Activated naive CD4-positive, alpha-beta T cell treated with anti-CD3 and anti-CD28 coated beads, Interleukin-2, amount 10 ng/mL, durations not matched to agents 7 days and 5 days (primary cell): Measurements from ENCODE around the gene C1orf232.

Source experiments
- CTCF ChIA-PET: fragments of 350-600 bp; sonication (Branson Sonifier 250); formaldehyde crosslinking; loops from one replicate; lab custom pipeline; 2021; ENCODE audit warnings: antibody characterized with exemption; lab: Charles Lee
- DNase-seq: peaks from one replicate; pipeline ENCODE4 v3.0.0-alpha.2; 2020
- H3K27ac Mint-ChIP-seq: one replicate; pipeline ENCODE4 v1.8.0; 2021; ENCODE audit warnings: mild to moderate bottlenecking, moderate library complexity, mixed read lengths
- H3K27me3 Mint-ChIP-seq: one replicate; pipeline ENCODE4 v1.8.0; 2021; ENCODE audit warnings: mild to moderate bottlenecking, mixed read lengths
- H3K36me3 Mint-ChIP-seq: one replicate; pipeline ENCODE4 v1.8.0; 2021; ENCODE audit warnings: mixed read lengths
- H3K4me1 Mint-ChIP-seq: one replicate; pipeline ENCODE4 v1.8.0; 2021; ENCODE audit warnings: mixed read lengths
- H3K4me3 Mint-ChIP-seq: one replicate; pipeline ENCODE4 v1.8.0; 2021; ENCODE audit warnings: mild to moderate bottlenecking, moderate library complexity, mixed read lengths
- H3K9me3 Mint-ChIP-seq: one replicate; pipeline ENCODE4 v1.8.0; 2021; ENCODE audit warnings: mixed read lengths

C1orf232 gene

DNA sequence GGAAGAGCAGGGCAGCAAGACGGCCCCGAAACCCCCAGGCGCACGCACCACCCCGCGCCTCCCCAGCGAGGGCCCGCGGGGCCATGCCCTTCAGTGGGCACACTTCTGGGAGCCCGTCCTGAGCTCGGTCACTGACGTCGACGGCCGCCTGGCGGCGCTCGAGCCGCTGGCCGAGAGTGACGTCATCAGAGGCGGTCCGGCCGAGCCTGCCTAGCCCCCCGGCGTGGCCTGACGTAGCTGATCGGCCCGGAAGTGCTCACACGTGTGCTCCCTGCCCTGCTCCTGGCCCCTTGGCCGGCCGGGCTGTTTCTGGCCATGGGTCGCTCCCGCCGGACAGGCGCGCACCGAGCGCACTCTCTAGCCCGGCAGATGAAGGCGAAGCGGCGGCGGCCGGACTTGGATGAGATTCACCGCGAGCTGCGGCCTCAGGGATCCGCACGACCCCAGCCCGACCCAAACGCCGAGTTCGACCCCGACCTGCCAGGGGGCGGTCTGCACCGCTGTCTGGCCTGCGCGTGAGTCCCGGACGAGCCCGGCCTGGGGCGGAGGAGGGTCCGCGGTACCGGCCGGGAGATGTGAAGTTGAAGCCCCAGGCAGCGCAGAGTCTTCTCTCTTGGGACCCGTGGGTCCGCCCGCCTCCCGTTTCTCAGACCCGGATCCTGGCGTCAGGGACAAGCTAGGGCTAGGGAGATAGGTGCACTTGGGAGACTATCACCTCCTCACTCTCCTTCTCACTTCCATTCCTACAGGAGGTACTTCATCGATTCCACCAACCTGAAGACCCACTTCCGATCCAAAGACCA lies 1.1 kb upstream of the C1orf232 start, which contains the start of gene ZNF593:
TSS of gene ZNF593 (plus strand) at position 240 of the 803 bp plus-strand sequence. CDS start at position 316, 76 bp downstream.
- DNase-seq: peak; percentile 89
- Mint-ChIP-seq H3K27me3 (peaks cover 35% of the 10 kb centered on the region), H3K36me3 (no peaks in the 10 kb centered on the region), H3K4me1 (peaks cover 39% of the 10 kb centered on the region), H3K4me3 (peak within 1 kb of the TSS; percentile 85), H3K9me3 (no peaks in the 10 kb centered on the region), H3K27ac (peak within 1 kb of the TSS; percentile 84)
- CTCF ChIA-PET: interaction anchor here (0.6 to 3.8 kb wide), 30 partner anchors 9 to 320 kb away, joined by 3 to 36 read pairs (median 4); partner anchors contain the start of genes CD52 and CEP85

- Mint-ChIP-seq H3K4me3 (peak overlapping the region; percentile 85), H3K4me1 (peaks cover 44% of the 10 kb centered on the region), H3K27me3 (peaks cover 41% of the 10 kb centered on the region), H3K36me3 (no peaks in the 10 kb centered on the region), H3K9me3 (no peaks in the 10 kb centered on the region), H3K27ac (no peak overlapping the region)
- no peak for DNase-seq
- CTCF ChIA-PET: interaction anchor here (0.6 to 3.8 kb wide), 23 partner anchors 10 to 319 kb away, joined by 3 to 36 read pairs (median 4); partner anchors contain the start of gene CEP85
Observed at GRCh38 chr1:26169198-26169554, 413 bp upstream of the C1orf232 start.

DNA sequence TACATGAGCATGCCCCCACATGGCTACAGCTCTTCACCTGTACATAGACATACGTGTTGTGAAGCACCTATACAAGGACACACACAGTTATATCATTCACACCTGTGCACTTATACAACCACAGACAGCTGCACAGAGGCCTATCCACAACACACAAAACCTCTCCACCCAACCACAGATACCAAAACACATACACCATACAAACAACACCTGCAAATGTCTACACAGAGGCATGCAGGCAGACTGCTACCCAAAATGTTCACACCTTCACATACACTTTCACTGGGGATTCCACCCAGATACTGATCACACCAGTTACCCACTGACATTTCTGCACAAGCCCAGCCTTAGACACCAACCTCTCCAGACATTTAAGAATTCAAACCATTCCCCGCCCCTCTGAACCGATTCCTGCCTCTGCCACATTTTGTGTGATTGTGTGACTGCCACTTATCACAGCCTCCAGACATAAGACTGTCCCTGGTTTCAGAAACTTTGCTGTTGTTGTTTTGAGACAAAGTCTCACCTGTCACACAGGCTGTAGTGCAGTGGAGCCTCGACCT lies 2.0 kb downstream of the C1orf232 start:
- no peaks in the 10 kb centered on the region for H3K36me3 Mint-ChIP-seq
- no peak overlapping the region for H3K4me3 Mint-ChIP-seq
- CTCF ChIA-PET: interaction anchor here (2.6 to 3.8 kb wide), 2 partner anchors 65 to 67 kb away, joined by 7 to 36 read pairs; partner anchors contain the start of gene CEP85
- peaks cover 54% of the 10 kb centered on the region for H3K4me1 Mint-ChIP-seq
- no peak overlapping the region for H3K27ac Mint-ChIP-seq
- peaks cover 64% of the 10 kb centered on the region for H3K27me3 Mint-ChIP-seq
- no peak for DNase-seq
- no peaks in the 10 kb centered on the region for H3K9me3 Mint-ChIP-seq

DNA sequence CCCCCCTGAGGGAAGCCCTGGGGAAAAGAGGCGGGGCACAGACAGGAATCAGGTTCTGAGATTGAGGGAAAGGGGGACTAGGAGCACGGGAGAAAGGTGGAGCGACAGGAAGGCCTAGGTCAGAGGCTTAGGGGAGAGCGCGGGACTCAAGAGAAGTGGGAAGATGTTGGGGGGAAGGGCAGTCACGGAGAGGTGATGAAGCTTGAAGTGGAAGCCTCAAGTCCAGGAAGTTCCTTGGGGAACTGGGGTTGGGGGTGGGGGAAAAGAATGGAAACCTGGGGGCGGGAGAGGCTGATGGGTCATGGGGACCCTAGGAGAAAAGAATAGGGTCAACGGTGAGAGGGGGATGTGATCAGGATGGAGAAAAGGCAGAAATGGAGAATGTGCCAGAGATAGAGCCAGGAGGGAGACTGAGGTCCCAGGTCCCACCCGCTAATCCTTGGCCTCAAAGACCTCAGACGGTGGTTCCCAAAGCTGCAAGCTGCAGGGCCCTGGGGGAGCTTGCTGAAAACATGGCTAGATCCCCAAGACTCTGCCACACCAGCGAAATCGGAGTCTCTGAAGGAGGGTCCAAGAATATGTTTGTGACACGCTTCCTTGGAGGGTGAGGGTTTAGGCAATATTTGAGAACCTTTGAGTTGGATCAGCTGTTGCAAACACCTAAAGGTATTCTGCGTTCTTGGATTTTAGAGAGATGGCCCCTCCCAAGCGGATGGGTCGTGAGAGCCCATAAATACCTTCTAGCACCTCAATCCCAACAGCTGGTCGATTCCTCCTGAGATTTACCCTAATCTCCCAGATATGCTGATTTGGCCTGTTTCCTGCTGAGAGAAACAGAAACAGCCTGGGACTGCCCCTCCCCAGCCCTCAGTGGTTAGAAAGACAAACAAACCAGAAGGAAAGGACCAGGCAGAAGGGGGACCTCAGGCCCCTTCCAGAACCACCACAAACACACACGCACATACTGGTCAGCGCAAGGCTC lies 3.6 kb downstream of the C1orf232 start:
- CTCF ChIA-PET: interaction anchor here (0.9 to 2.6 kb wide), 6 partner anchors 9 to 129 kb away, joined by 3 to 7 read pairs (median 6); partner anchors contain the start of gene CEP85
- no peak overlapping the region for H3K27ac Mint-ChIP-seq

DNA sequence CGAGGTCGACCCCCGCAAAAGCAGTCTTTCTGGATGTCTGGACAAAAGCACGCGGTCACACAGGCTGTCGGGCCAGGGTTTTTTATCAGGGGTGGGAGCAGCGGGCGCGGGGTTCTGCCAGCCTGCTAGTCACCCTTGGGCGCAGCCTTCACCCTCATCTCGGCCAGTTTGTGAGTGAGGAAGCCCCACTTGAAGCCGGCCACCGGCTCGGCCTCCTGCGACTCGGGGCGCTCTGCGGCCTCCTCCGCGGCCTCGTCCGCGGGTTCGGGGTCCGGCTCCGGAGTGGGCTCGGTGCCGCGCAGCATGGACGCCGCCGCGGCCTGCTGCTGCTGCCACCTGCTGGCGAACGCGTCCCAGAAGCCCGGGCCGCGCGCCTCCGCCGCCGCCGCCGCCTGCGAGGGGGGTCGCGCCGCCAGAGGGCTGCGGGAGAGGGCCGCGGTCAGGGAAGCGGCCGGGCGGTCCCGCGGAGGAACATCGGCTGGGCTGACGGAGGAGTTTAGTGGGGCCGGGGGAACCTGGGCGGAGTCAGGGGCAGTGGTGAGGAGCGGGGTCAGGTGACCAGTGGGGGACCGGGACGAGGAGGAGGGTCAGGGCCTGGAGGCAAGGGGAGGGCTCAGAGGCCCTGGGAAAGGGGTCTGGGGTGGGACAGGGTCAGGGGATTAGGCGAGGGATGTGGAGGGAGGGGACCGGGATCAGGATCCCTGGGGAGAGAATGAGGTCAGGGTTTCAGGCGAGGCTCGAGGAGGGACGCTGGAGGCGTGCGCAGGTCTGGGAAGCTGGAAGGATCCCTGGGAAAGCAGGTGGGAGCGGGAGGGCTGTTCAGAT lies 4.5 kb downstream of the C1orf232 start:
- CTCF ChIA-PET: interaction anchor here (0.8 to 2.6 kb wide), 7 partner anchors 8 to 128 kb away, joined by 3 to 10 read pairs (median 5); partner anchors contain the start of gene CEP85
- Mint-ChIP-seq H3K9me3 (no peaks in the 10 kb centered on the region), H3K4me3 (peak overlapping the region; percentile 60), H3K36me3 (no peaks in the 10 kb centered on the region), H3K27ac (peak overlapping the region; percentile 55), H3K4me1 (peaks cover 37% of the 10 kb centered on the region), H3K27me3 (peaks cover 89% of the 10 kb centered on the region)
- peak; percentile 59 for DNase-seq

More for the DNA sequence above, 3.6 kb downstream of the C1orf232 start:
- Mint-ChIP-seq H3K4me3 (peak overlapping the region; percentile 60), H3K27me3 (peaks cover 80% of the 10 kb centered on the region), H3K9me3 (no peaks in the 10 kb centered on the region), H3K4me1 (peaks cover 41% of the 10 kb centered on the region), H3K36me3 (no peaks in the 10 kb centered on the region)
- DNase-seq: no peak

GRCh38 chr1:26163684-26164035 lies 5.1 kb downstream of the C1orf232 start:
- DNase-seq: no peak
- no peak overlapping the region for H3K27ac Mint-ChIP-seq
- H3K9me3 Mint-ChIP-seq: no peaks in the 10 kb centered on the region
- H3K4me1 Mint-ChIP-seq: peaks cover 35% of the 10 kb centered on the region
- no peaks in the 10 kb centered on the region for H3K36me3 Mint-ChIP-seq
- CTCF ChIA-PET: interaction anchor here (0.8 to 2.6 kb wide), 4 partner anchors 12 to 127 kb away, joined by 3 to 10 read pairs (median 4); no protein-coding TSS in a partner anchor
- H3K4me3 Mint-ChIP-seq: peak overlapping the region; percentile 36
- peaks cover 89% of the 10 kb centered on the region for H3K27me3 Mint-ChIP-seq

DNA sequence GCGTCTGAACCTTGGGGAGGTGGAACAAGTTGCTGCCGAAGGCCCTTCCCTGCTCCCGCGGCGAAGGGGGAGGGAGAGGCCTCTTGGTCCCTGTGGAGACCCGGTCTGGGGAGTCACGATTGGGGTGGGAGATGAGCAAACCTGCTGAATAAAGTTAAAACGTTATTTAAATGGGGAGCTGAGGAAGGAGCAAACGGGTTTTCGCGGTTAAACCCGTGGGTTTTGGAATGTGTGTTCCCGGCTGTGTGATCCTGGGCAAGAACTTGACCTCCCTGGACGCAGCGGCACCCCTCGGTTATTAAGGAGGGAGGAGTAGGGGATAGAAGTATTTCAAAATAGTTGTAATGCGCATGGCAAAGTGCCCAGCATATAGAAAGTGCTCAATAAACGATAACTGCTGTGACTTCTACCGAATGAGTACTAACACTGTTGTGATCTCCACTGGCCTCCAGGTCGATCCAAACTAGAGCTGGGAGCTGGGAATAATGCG lies 6.5 kb downstream of the C1orf232 start:
- DNase-seq: no peak
- no peaks in the 10 kb centered on the region for H3K9me3 Mint-ChIP-seq
- H3K27ac Mint-ChIP-seq: no peak overlapping the region
- H3K4me1 Mint-ChIP-seq: peaks cover 35% of the 10 kb centered on the region
- CTCF ChIA-PET: interaction anchor here (0.9 to 2.6 kb wide), 3 partner anchors 10 to 126 kb away, joined by 3 to 10 read pairs (median 6); no protein-coding TSS in a partner anchor
- H3K27me3 Mint-ChIP-seq: peaks cover 86% of the 10 kb centered on the region
- peak overlapping the region; percentile 52 for H3K4me3 Mint-ChIP-seq
- no peaks in the 10 kb centered on the region for H3K36me3 Mint-ChIP-seq

GRCh38 chr1:26161415-26162219 lies 7.1 kb downstream of the C1orf232 start:
- CTCF ChIA-PET: interaction anchor here (0.9 to 2.6 kb wide), 4 partner anchors 11 to 125 kb away, joined by 3 to 10 read pairs (median 4); no protein-coding TSS in a partner anchor
- Mint-ChIP-seq H3K4me3 (peak overlapping the region; percentile 52), H3K9me3 (no peaks in the 10 kb centered on the region), H3K4me1 (peaks cover 32% of the 10 kb centered on the region), H3K27ac (no peak overlapping the region), H3K27me3 (peaks cover 92% of the 10 kb centered on the region), H3K36me3 (no peaks in the 10 kb centered on the region)
- DNase-seq: peak; percentile 69

GRCh38 chr1:26160527-26161414 lies 8.0 kb downstream of the C1orf232 start:
- Mint-ChIP-seq H3K27ac (no peak overlapping the region), H3K4me3 (no peak overlapping the region), H3K36me3 (no peaks in the 10 kb centered on the region), H3K4me1 (peaks cover 27% of the 10 kb centered on the region), H3K9me3 (no peaks in the 10 kb centered on the region), H3K27me3 (peaks cover 94% of the 10 kb centered on the region)
- DNase-seq: no peak
- CTCF ChIA-PET: interaction anchor here (1.2 to 2.5 kb wide), 3 partner anchors 16 to 124 kb away, joined by 3 to 6 read pairs (median 3); no protein-coding TSS in a partner anchor

DNA sequence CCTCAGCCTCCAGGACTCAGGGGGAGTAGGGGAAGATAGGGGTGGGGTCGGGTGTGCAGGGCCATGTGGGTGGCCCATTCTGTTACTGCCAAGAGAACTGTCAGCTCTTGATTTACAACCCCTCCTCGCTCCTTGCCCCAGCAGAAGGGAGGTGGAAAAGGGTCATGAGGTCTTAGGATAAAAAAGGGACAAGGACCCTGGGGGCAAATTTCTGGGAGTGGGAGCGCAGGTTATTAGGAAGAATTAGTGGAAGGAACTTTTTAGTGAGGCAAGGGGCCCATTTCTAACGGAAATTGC lies 9.1 kb downstream of the C1orf232 start:
- DNase-seq: no peak
- H3K36me3 Mint-ChIP-seq: no peaks in the 10 kb centered on the region
- H3K4me1 Mint-ChIP-seq: peaks cover 17% of the 10 kb centered on the region
- CTCF ChIA-PET: interaction anchor here (1.3 kb wide), 1 partner anchor 15 kb away, joined by 3 read pairs; no protein-coding TSS in a partner anchor
- H3K27me3 Mint-ChIP-seq: peaks cover 94% of the 10 kb centered on the region
- H3K27ac Mint-ChIP-seq: no peak overlapping the region
- H3K9me3 Mint-ChIP-seq: no peaks in the 10 kb centered on the region
- H3K4me3 Mint-ChIP-seq: no peak overlapping the region
